HepG2 (cell line): ENCODE measurements around the gene SF3B6. TPM values are rescaled to one million over a fixed set of nuclear protein-coding genes. Genes with fewer than 3 reads are reported as not detected.

Source experiments
- AGO2 ChIP-seq: fragments of 200-400 bp; formaldehyde crosslinking; optimal IDR thresholded peaks from 2 replicates; pipeline ENCODE3; 2017; ENCODE audit warnings: mild to moderate bottlenecking, low read depth, low read length, moderate library complexity
- CREBL2 ChIP-seq: sonication (generic); formaldehyde crosslinking; IDR thresholded peaks from 2 replicates; pipeline ENCODE4 v1.8.1; 2023; ENCODE audit warnings: missing genetic modification reagents, mild to moderate bottlenecking, borderline replicate concordance
- EED ChIP-seq: sonication (generic); formaldehyde crosslinking; IDR thresholded peaks from 2 replicates; pipeline ENCODE4 v1.5.0; 2020; ENCODE audit warnings: mild to moderate bottlenecking, missing genetic modification reagents
- ETV5 ChIP-seq: IDR thresholded peaks from 2 replicates; pipeline ENCODE4 v1.6.1; 2018; ENCODE audit warnings: missing biosample characterization, missing genetic modification reagents, inconsistent platforms, borderline replicate concordance
- GATA4 ChIP-seq: sonication (generic); IDR thresholded peaks from 2 replicates; pipeline ENCODE4 v1.6.1; 2016; ENCODE audit warnings: antibody characterized with exemption, low read depth, borderline replicate concordance
- IRF2 ChIP-seq: IDR thresholded peaks from 2 replicates; pipeline ENCODE4 v1.6.1; 2018; ENCODE audit warnings: missing genetic modification reagents, missing compliant biosample characterization
- KDM6A ChIP-seq: IDR thresholded peaks from 2 replicates; pipeline ENCODE4 v1.6.1; 2016; ENCODE audit warnings: low read depth
- TARDBP ChIP-seq: sonication (generic); formaldehyde crosslinking; IDR thresholded peaks from 2 replicates; pipeline ENCODE4 v1.8.0; 2022; ENCODE audit warnings: mild to moderate bottlenecking, missing genetic modification reagents
- ZFP91 ChIP-seq: sonication (generic); formaldehyde crosslinking; IDR thresholded peaks from 2 replicates; pipeline ENCODE4 v1.9.0; 2022; ENCODE audit warnings: missing genetic modification reagents, mild to moderate bottlenecking, borderline replicate concordance
- ZNF333 ChIP-seq: sonication (generic); formaldehyde crosslinking; IDR thresholded peaks from 2 replicates; pipeline ENCODE4 v1.4.0; 2020; ENCODE audit warnings: mild to moderate bottlenecking, missing genetic modification reagents, borderline replicate concordance
- ZNF496 ChIP-seq: sonication (generic); formaldehyde crosslinking; IDR thresholded peaks from 2 replicates; pipeline ENCODE4 v1.8.1; 2023; ENCODE audit warnings: mild to moderate bottlenecking, moderate library complexity, missing genetic modification reagents; ENCODE audit not compliant: insufficient replicate concordance
- ZNF589 ChIP-seq: sonication (generic); formaldehyde crosslinking; conservative IDR thresholded peaks from 2 replicates; pipeline ENCODE4 v1.8.0; 2022; ENCODE audit warnings: mild to moderate bottlenecking, moderate library complexity, missing genetic modification reagents
- polyA plus RNA-seq, 8 experiments: library from polyadenylated mRNA; depleted of rRNA in 3 of 8; stranded (reverse) in 7 of 8; unstranded in 1 of 8; fragments of >200 nt; fragmentation: Illumina TruSeq in 4 of 8; extraction: Trizol in 4 of 8; gene quantifications; 2 replicates each; pipeline versions ENCODE4 v1.2.1 to v1.2.3, GENCODE V29; 2011 to 2016; ENCODE audit warnings: low read depth in 4 of 8, missing spikeins in 1 of 8, mixed read lengths in 1 of 8; ENCODE audit not compliant: insufficient read depth in 1 of 8
- total RNA-seq, 5 experiments: library from RNA; depleted of rRNA; stranded (reverse); fragments of >200 nt; fragmentation: Illumina TruSeq; extraction: Trizol; gene quantifications; 2 replicates each; pipeline ENCODE4 v1.2.3, GENCODE V29; 2016; ENCODE audit warnings: low read depth in 1 of 5
- TF ChIP-seq, protein P1 (sequence below): sonication (generic); formaldehyde crosslinking; IDR thresholded peaks from 2 replicates; pipeline ENCODE4 v1.5.1; 2020; ENCODE audit warnings: mild to moderate bottlenecking, missing genetic modification reagents, borderline replicate concordance
- TF ChIP-seq, protein P2 (sequence below): IDR thresholded peaks from 2 replicates; pipeline ENCODE4 v1.6.1; 2012; ENCODE audit warnings: inconsistent platforms
- TF ChIP-seq, protein P3 (sequence below): sonication (generic); formaldehyde crosslinking; IDR thresholded peaks from 2 replicates; pipeline ENCODE4 v1.9.0; 2021; ENCODE audit warnings: missing genetic modification reagents, borderline replicate concordance
- TF ChIP-seq, protein P4 (sequence below): sonication (generic); formaldehyde crosslinking; IDR thresholded peaks from 2 replicates; pipeline ENCODE4 v1.5.0; 2020; ENCODE audit warnings: mild to moderate bottlenecking, missing genetic modification reagents, borderline replicate concordance
- TF ChIP-seq, protein P5 (sequence below): sonication (generic); formaldehyde crosslinking; IDR thresholded peaks from 2 replicates; pipeline ENCODE4 v1.4.0; 2020; ENCODE audit warnings: missing genetic modification reagents; ENCODE audit errors: not compliant biosample characterization

Gene SF3B6
- total and polyA plus RNA-seq, 2 of the 13 experiments (the other 11 are each of a cell fraction or from before 2014, with no cell fraction given), result 177 to 182 TPM

DNA sequence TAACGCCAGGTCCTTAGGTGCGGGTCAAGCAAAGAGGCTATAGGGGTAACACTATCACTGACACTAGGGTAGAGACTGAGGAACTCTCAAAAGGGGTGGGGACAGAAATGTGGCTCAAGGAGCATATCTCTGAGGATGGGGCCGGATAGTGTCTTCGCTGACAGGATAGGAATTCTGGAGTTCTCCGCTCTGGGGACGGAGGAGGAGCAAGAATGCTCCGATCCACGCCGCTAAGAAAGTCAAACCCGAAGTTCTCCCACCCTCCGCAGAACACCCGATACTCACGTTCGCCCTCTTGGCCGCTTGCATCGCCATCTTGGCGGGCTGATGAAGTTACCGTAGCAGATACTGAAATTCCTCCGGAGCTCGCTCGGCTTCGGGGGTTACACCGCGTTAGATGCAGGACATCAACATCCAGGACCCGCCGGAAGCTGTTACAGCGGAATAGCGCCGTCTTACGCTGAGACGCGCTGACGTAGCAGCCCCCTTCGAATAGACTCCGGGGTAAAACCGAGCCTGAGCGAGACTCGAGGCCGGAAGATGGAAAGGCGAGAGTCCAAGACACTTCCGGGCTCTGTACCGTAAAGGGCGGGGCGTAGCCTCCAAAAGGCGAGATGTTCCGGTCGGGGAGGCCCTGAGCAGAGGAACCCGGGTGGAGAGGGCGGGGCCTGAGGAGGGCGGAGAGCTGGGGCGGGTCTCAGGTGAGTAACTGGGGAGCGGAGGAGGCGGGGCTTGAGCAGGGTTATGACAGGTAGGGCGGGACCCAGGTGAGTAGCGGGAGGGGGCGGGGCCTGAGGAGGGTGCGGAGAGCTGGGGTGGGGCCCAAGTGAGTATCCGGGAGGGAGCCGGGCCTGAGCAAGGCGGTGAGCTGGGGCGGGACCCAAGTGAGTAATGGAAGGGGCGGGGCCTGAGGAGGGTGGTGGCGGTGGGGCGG is at the start of gene SF3B6 (continued):
- peak; percentile 97 for TF ChIP-seq AGO2
- TF ChIP-seq, protein P1, sequence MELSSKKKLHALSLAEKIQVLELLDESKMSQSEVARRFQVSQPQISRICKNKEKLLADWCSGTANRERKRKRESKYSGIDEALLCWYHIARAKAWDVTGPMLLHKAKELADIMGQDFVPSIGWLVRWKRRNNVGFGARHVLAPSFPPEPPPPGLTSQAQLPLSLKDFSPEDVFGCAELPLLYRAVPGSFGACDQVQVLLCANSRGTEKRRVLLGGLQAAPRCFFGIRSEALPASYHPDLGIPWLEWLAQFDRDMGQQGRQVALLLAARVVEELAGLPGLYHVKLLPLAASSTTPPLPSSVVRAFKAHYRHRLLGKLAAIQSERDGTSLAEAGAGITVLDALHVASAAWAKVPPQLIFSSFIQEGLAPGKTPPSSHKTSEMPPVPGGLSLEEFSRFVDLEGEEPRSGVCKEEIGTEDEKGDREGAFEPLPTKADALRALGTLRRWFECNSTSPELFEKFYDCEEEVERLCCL (CRISPR knock-in tag), result peak; percentile 95; the same call in 1 of the 2 replicates
- TF ChIP-seq, protein P2, sequence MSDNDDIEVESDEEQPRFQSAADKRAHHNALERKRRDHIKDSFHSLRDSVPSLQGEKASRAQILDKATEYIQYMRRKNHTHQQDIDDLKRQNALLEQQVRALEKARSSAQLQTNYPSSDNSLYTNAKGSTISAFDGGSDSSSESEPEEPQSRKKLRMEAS, result peak; percentile 95
- TF ChIP-seq, protein P3, sequence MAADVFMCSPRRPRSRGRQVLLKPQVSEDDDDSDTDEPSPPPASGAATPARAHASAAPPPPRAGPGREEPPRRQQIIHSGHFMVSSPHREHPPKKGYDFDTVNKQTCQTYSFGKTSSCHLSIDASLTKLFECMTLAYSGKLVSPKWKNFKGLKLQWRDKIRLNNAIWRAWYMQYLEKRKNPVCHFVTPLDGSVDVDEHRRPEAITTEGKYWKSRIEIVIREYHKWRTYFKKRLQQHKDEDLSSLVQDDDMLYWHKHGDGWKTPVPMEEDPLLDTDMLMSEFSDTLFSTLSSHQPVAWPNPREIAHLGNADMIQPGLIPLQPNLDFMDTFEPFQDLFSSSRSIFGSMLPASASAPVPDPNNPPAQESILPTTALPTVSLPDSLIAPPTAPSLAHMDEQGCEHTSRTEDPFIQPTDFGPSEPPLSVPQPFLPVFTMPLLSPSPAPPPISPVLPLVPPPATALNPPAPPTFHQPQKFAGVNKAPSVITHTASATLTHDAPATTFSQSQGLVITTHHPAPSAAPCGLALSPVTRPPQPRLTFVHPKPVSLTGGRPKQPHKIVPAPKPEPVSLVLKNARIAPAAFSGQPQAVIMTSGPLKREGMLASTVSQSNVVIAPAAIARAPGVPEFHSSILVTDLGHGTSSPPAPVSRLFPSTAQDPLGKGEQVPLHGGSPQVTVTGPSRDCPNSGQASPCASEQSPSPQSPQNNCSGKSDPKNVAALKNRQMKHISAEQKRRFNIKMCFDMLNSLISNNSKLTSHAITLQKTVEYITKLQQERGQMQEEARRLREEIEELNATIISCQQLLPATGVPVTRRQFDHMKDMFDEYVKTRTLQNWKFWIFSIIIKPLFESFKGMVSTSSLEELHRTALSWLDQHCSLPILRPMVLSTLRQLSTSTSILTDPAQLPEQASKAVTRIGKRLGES (CRISPR knock-in tag), result 0 out of 2 replicates have a peak, but pooled peaks have one; percentile 41
- peak; percentile 98 for TF ChIP-seq ZFP91 (CRISPR knock-in tag)
- peak; percentile 99 for TF ChIP-seq ETV5
- TF ChIP-seq TARDBP, result peak; percentile 99
- TF ChIP-seq EED (CRISPR knock-in tag), result no peak
- peak; percentile 82 for TF ChIP-seq ZNF333 (CRISPR knock-in tag)
- TF ChIP-seq ZNF496 (CRISPR knock-in tag), result no peak
- TF ChIP-seq, protein P4, sequence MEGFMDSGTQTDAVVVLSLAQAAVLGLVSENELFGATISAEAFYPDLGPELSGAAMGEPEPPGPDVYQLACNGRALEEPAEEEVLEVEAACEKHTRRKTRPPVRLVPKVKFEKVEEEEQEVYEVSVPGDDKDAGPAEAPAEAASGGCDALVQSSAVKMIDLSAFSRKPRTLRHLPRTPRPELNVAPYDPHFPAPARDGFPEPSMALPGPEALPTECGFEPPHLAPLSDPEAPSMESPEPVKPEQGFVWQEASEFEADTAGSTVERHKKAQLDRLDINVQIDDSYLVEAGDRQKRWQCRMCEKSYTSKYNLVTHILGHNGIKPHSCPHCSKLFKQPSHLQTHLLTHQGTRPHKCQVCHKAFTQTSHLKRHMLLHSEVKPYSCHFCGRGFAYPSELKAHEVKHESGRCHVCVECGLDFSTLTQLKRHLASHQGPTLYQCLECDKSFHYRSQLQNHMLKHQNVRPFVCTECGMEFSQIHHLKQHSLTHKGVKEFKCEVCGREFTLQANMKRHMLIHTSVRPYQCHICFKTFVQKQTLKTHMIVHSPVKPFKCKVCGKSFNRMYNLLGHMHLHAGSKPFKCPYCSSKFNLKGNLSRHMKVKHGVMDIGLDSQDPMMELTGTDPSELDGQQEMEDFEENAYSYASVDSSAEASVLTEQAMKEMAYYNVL (CRISPR knock-in tag), result peak; percentile 89; the same call in 1 of the 2 replicates
- peak; percentile 64; the same call in 1 of the 2 replicates for TF ChIP-seq GATA4
- TF ChIP-seq CREBL2 (CRISPR knock-in tag), result peak; percentile 61; the same call in 1 of the 2 replicates
- TF ChIP-seq IRF2 (CRISPR knock-in tag), result peak; percentile 99
- TF ChIP-seq, protein P5, sequence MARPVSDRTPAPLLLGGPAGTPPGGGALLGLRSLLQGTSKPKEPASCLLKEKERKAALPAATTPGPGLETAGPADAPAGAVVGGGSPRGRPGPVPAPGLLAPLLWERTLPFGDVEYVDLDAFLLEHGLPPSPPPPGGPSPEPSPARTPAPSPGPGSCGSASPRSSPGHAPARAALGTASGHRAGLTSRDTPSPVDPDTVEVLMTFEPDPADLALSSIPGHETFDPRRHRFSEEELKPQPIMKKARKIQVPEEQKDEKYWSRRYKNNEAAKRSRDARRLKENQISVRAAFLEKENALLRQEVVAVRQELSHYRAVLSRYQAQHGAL, result no peak
- 0 out of 2 replicates have a peak, but pooled peaks have one; percentile 82 for TF ChIP-seq ZNF589 (CRISPR knock-in tag)
- TF ChIP-seq KDM6A (CRISPR knock-in tag), result peak; percentile 49; the same call in 1 of the 2 replicates
